Measurements from ENCODE around the gene WDR27.
A peak's percentile ranks its signal among the peaks of the same experiment; 100 is the strongest.

WDR27 gene

GRCh38 chr6:169664227-169664626 is 37.6 kb downstream of the WDR27 start:
- no peaks in the 10 kb centered on the region for H3K9me3 ChIP-seq (ENCODE audit: control insufficient read depth, insufficient read depth, low read length)
- no peak overlapping the region for H3K9ac ChIP-seq (ENCODE audit: low read depth, low read length)
- H3K4me1 ChIP-seq (ENCODE audit: insufficient read depth, low read length), result no peaks in the 10 kb centered on the region
- H3K36me3 ChIP-seq (ENCODE audit: insufficient read depth, low read length), result no peaks in the 10 kb centered on the region; the same call in 1 of the 2 replicates

- peaks cover 4% of the 10 kb centered on the region; the same call in 1 of the 2 replicates for H3K36me3 ChIP-seq (ENCODE audit: insufficient read depth, low read length)
- H3K4me1 ChIP-seq (ENCODE audit: insufficient read depth, low read length), result no peaks in the 10 kb centered on the region
- H3K9me3 ChIP-seq (ENCODE audit: control insufficient read depth, insufficient read depth, low read length), result no peaks in the 10 kb centered on the region
- no peak overlapping the region for H3K9ac ChIP-seq (ENCODE audit: low read depth, low read length)
These were observed 38.4 kb downstream of the WDR27 start for GRCh38 chr6:169663468-169663867.

- peaks cover 14% of the 10 kb centered on the region; the same call in 1 of the 2 replicates for H3K36me3 ChIP-seq (ENCODE audit: insufficient read depth, low read length)
- H3K9ac ChIP-seq (ENCODE audit: low read depth, low read length), result no peak overlapping the region
- no peaks in the 10 kb centered on the region for H3K9me3 ChIP-seq (ENCODE audit: control insufficient read depth, insufficient read depth, low read length)
These were observed 40.5 kb downstream of the WDR27 start for GRCh38 chr6:169661391-169661756.

GRCh38 chr6:169660751-169661390 is 41.0 kb downstream of the WDR27 start:
- Histone ChIP-seq H3K9ac (ENCODE audit: low read depth, low read length) (no peak overlapping the region), H3K4me1 (ENCODE audit: insufficient read depth, low read length) (no peaks in the 10 kb centered on the region), H3K9me3 (ENCODE audit: control insufficient read depth, insufficient read depth, low read length) (no peaks in the 10 kb centered on the region; the same call in 1 of the 2 replicates), H3K36me3 (ENCODE audit: insufficient read depth, low read length) (peaks cover 14% of the 10 kb centered on the region; the same call in 1 of the 2 replicates)

More at GRCh38 chr6:169661391-169661756, 40.5 kb downstream of the WDR27 start:
- H3K4me1 ChIP-seq (ENCODE audit: insufficient read depth, low read length), result no peaks in the 10 kb centered on the region

- no peak overlapping the region for H3K9ac ChIP-seq (ENCODE audit: low read depth, low read length)
- no peaks in the 10 kb centered on the region; the same call in 1 of the 2 replicates for H3K9me3 ChIP-seq (ENCODE audit: control insufficient read depth, insufficient read depth, low read length)
- peaks cover 14% of the 10 kb centered on the region; the same call in 1 of the 2 replicates for H3K36me3 ChIP-seq (ENCODE audit: insufficient read depth, low read length)
- no peaks in the 10 kb centered on the region for H3K4me1 ChIP-seq (ENCODE audit: insufficient read depth, low read length)
These were observed 41.8 kb downstream of the WDR27 start for GRCh38 chr6:169659820-169660610.

- Histone ChIP-seq H3K9me3 (ENCODE audit: control insufficient read depth, insufficient read depth, low read length) (no peaks in the 10 kb centered on the region; the same call in 1 of the 2 replicates), H3K4me1 (ENCODE audit: insufficient read depth, low read length) (no peaks in the 10 kb centered on the region), H3K36me3 (ENCODE audit: insufficient read depth, low read length) (peaks cover 14% of the 10 kb centered on the region; the same call in 1 of the 2 replicates), H3K9ac (ENCODE audit: low read depth, low read length) (no peak overlapping the region)
These were observed 44.6 kb downstream of the WDR27 start for GRCh38 chr6:169657284-169657610.

GRCh38 chr6:169656546-169657283 is 45.1 kb downstream of the WDR27 start:
- Histone ChIP-seq H3K36me3 (ENCODE audit: insufficient read depth, low read length) (peaks cover 14% of the 10 kb centered on the region; the same call in 1 of the 2 replicates), H3K9ac (ENCODE audit: low read depth, low read length) (no peak overlapping the region), H3K4me1 (ENCODE audit: insufficient read depth, low read length) (no peaks in the 10 kb centered on the region), H3K9me3 (ENCODE audit: control insufficient read depth, insufficient read depth, low read length) (no peaks in the 10 kb centered on the region; the same call in 1 of the 2 replicates)

GRCh38 chr6:169654598-169655391 is 47.0 kb downstream of the WDR27 start:
- Histone ChIP-seq H3K9ac (ENCODE audit: low read depth, low read length) (peak overlapping the region; percentile 48; the same call in 1 of the 2 replicates), H3K4me1 (ENCODE audit: insufficient read depth, low read length) (no peaks in the 10 kb centered on the region), H3K9me3 (ENCODE audit: control insufficient read depth, insufficient read depth, low read length) (no peaks in the 10 kb centered on the region; the same call in 1 of the 2 replicates), H3K36me3 (ENCODE audit: insufficient read depth, low read length) (peaks cover 14% of the 10 kb centered on the region; the same call in 1 of the 2 replicates)

GRCh38 chr6:169653691-169654090 is 48.1 kb downstream of the WDR27 start:
- H3K9me3 ChIP-seq (ENCODE audit: control insufficient read depth, insufficient read depth, low read length), result no peaks in the 10 kb centered on the region; the same call in 1 of the 2 replicates
- peaks cover 10% of the 10 kb centered on the region; the same call in 1 of the 2 replicates for H3K36me3 ChIP-seq (ENCODE audit: insufficient read depth, low read length)
- no peaks in the 10 kb centered on the region for H3K4me1 ChIP-seq (ENCODE audit: insufficient read depth, low read length)
- H3K9ac ChIP-seq (ENCODE audit: low read depth, low read length), result no peak overlapping the region

- Histone ChIP-seq H3K36me3 (ENCODE audit: insufficient read depth, low read length) (peaks cover 7% of the 10 kb centered on the region; the same call in 1 of the 2 replicates), H3K9me3 (ENCODE audit: control insufficient read depth, insufficient read depth, low read length) (no peaks in the 10 kb centered on the region; the same call in 1 of the 2 replicates), H3K9ac (ENCODE audit: low read depth, low read length) (no peak overlapping the region), H3K4me1 (ENCODE audit: insufficient read depth, low read length) (no peaks in the 10 kb centered on the region)
These were observed 48.9 kb downstream of the WDR27 start for GRCh38 chr6:169652896-169653295.

- no peaks in the 10 kb centered on the region for H3K4me1 ChIP-seq (ENCODE audit: insufficient read depth, low read length)
- H3K9me3 ChIP-seq (ENCODE audit: control insufficient read depth, insufficient read depth, low read length), result no peaks in the 10 kb centered on the region; the same call in 1 of the 2 replicates
- H3K9ac ChIP-seq (ENCODE audit: low read depth, low read length), result no peak overlapping the region
- H3K36me3 ChIP-seq (ENCODE audit: insufficient read depth, low read length), result no peaks in the 10 kb centered on the region; the same call in 1 of the 2 replicates
These were observed 50.3 kb downstream of the WDR27 start for GRCh38 chr6:169651498-169651897.

- Histone ChIP-seq H3K9ac (ENCODE audit: low read depth, low read length) (no peak overlapping the region), H3K36me3 (ENCODE audit: insufficient read depth, low read length) (no peaks in the 10 kb centered on the region; the same call in 1 of the 2 replicates), H3K9me3 (ENCODE audit: control insufficient read depth, insufficient read depth, low read length) (no peaks in the 10 kb centered on the region; the same call in 1 of the 2 replicates), H3K4me1 (ENCODE audit: insufficient read depth, low read length) (no peaks in the 10 kb centered on the region)
These were observed 50.9 kb downstream of the WDR27 start for GRCh38 chr6:169650959-169651292.

GRCh38 chr6:169650241-169650958 is 51.4 kb downstream of the WDR27 start:
- no peaks in the 10 kb centered on the region; the same call in 1 of the 2 replicates for H3K36me3 ChIP-seq (ENCODE audit: insufficient read depth, low read length)
- H3K9me3 ChIP-seq (ENCODE audit: control insufficient read depth, insufficient read depth, low read length), result no peaks in the 10 kb centered on the region
- H3K9ac ChIP-seq (ENCODE audit: low read depth, low read length), result no peak overlapping the region
- H3K4me1 ChIP-seq (ENCODE audit: insufficient read depth, low read length), result no peaks in the 10 kb centered on the region
